SK-N-MC (cell line): Measurements from ENCODE around the gene RUNX2.

Source experiments
- DNase-seq: peaks from one replicate; pipeline ENCODE4 v3.0.0-alpha.2; 2011; ENCODE audit warnings: low read depth, low spot score
- H3K27ac ChIP-seq: fragments of 200-600 bp; sonication (generic); 2 replicates; pipeline ENCODE4 v1.5.1; 2016; ENCODE audit warnings: mixed run types
- H3K36me3 ChIP-seq: fragments of 200-600 bp; sonication (generic); 2 replicates; pipeline ENCODE4 v1.6.1; 2017; ENCODE audit warnings: antibody characterized with exemption, low read length, mixed read lengths; ENCODE audit not compliant: insufficient read depth
- H3K4me3 ChIP-seq: fragments of 200-600 bp; sonication (generic); 2 replicates; pipeline ENCODE4 v1.5.1; 2016
- H3K9ac ChIP-seq: fragments of 200-600 bp; sonication (generic); 2 replicates; pipeline ENCODE4 v1.8.0; 2017; ENCODE audit warnings: mixed run types, mixed read lengths; ENCODE audit not compliant: insufficient read length
- H3K9me3 ChIP-seq: fragments of 200-600 bp; sonication (generic); 2 replicates; pipeline ENCODE4 v1.6.1; 2017; ENCODE audit warnings: low read depth, mild to moderate bottlenecking, antibody characterized with exemption, low read length, moderate library complexity, mixed read lengths
- EZH2 ChIP-seq: fragments of 200-600 bp; sonication (generic); IDR thresholded peaks from one replicate; pipeline ENCODE4 v1.6.1; 2017; ENCODE audit warnings: antibody characterized with exemption
- FOXP2 ChIP-seq: optimal IDR thresholded peaks from 2 replicates; pipeline ENCODE3; 2011; ENCODE audit warnings: mild to moderate bottlenecking, moderate library complexity; ENCODE audit not compliant: insufficient read depth; ENCODE audit errors: extremely low read length, control extremely low read depth
- POLR2AphosphoS5 ChIP-seq: IDR thresholded peaks from 2 replicates; pipeline ENCODE4 v1.6.1; 2012; ENCODE audit warnings: mild to moderate bottlenecking, low read depth, low read length, borderline replicate concordance

RUNX2 gene

DNA sequence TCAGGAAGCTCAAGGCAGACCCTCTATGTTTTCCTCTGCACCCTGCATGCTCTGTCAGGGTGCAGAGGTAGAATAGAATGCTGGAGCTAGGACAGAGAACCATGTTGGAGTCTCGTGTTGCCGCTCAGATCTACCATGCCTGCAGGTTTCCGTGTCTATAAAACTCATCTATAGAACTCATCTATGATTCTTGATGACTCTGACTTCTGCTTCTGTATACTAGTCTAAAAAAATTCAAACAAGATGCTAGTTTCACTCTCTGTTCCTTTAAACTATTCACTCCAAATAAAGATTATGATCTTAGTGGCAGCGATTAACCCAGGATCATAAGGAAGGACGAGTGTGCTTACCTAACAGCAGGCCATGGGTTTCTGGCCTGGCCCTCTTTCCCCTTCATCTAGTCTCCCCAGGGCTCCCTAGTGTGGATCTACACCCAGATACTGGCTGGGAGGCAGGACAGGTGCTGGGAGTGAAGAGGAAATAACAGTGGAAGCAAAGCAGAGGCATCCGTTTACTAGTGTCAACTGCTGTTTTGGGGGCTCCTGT, 212.3 kb downstream of the RUNX2 start:
- TF ChIP-seq FOXP2, result no peak
- TF ChIP-seq EZH2, result no peak
- no peak for TF ChIP-seq POLR2AphosphoS5
- Histone ChIP-seq H3K9me3 (no peaks in the 10 kb centered on the region), H3K27ac (no peak overlapping the region), H3K9ac (no peak overlapping the region), H3K36me3 (no peaks in the 10 kb centered on the region), H3K4me3 (no peak overlapping the region)
- no peak for DNase-seq

DNA sequence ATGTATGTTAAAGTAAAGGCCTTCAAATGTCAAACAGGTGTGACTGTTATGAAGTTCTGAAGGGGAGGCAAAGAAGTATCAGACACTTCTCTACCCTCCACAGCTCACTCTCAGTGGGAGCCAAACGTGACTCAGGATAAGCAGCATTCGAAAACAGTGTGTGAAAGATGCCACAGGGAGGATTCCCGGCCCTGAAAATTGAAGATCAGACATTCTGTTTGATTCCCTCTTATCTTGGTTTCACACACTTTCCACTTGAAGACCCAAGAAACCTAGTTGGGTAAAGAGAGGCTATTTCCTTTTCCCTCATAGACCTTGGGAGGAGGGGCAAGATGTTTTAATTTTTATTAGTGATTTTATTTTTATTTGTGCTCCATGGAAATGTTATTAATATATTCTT, 213.8 kb downstream of the RUNX2 start:
- Histone ChIP-seq H3K36me3 (no peaks in the 10 kb centered on the region), H3K9me3 (no peaks in the 10 kb centered on the region), H3K27ac (no peak overlapping the region), H3K4me3 (no peak overlapping the region), H3K9ac (no peak overlapping the region)
- TF ChIP-seq EZH2, result no peak
- no peak for TF ChIP-seq POLR2AphosphoS5
- no peak for TF ChIP-seq FOXP2
- DNase-seq, result no peak

DNA sequence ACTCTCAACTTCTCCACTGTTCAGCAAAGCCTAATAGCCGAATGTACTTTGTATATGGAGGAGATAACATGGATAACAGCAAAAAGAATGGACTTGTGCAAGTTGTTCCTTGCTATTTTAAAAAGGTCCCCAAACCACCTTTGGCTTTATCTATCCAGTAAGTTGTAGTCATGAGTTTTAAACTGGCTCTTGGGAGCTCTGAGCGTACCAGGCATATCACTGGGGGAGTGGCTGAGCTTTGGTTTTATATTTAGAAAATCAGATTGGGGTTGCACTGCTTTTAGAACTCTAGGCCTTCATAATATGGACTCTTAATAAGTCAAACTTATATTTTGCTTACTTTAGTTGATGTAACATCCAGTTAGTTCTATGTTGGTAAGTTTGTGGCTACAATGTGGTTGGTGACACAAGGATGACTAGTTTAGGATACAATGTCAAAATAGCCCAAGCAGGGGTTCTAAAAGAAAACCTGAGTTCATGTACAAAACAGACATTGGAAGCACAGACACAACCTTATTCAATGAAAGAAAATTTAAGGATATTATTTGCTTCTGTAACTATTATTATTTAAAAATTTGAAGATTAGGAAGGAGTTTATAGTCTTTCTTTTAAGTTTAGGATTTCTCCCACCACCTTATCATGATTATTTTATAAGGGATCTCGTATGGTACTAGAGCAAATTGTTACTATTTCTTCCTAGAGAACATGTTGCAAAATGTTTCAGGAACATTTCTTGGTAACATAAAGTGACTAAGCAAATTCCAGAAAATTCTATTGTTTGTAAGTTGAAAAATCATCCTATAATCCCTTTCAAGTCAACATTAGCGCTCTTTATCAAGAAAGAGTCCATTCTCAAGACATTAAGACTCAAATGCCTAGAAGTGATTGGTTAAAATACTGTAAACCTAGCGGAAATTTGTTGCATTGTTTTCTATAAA, 215.4 kb downstream of the RUNX2 start:
- no peak overlapping the region for H3K9ac ChIP-seq
- no peaks in the 10 kb centered on the region for H3K36me3 ChIP-seq
- H3K4me3 ChIP-seq, result no peak overlapping the region
- H3K27ac ChIP-seq, result no peak overlapping the region
- DNase-seq, result no peak
- no peaks in the 10 kb centered on the region for H3K9me3 ChIP-seq
- TF ChIP-seq EZH2 (no peak), FOXP2 (no peak), POLR2AphosphoS5 (no peak)

DNA sequence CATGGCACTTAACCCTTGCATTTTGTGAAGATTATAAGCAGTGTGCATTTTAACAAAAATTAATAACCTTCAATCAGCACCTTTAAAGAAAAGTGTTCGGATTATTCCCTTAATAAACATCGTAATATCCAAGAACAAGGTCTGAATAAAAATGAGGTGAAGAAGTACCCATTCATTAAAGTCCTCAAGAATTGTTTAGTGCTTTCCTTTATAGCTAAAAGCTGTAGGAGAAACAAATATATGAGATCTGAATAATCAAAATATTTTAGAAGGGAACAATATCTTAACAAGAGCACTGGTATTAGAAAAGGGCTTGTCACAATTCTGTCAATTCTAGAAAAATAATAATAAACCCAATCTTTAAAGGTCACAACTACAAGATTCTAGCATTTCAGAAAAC, 217.3 kb downstream of the RUNX2 start:
- no peak for DNase-seq
- Histone ChIP-seq H3K9ac (no peak overlapping the region), H3K27ac (no peak overlapping the region), H3K9me3 (no peaks in the 10 kb centered on the region), H3K36me3 (no peaks in the 10 kb centered on the region), H3K4me3 (no peak overlapping the region)
- TF ChIP-seq EZH2 (no peak), FOXP2 (no peak), POLR2AphosphoS5 (no peak)

DNA sequence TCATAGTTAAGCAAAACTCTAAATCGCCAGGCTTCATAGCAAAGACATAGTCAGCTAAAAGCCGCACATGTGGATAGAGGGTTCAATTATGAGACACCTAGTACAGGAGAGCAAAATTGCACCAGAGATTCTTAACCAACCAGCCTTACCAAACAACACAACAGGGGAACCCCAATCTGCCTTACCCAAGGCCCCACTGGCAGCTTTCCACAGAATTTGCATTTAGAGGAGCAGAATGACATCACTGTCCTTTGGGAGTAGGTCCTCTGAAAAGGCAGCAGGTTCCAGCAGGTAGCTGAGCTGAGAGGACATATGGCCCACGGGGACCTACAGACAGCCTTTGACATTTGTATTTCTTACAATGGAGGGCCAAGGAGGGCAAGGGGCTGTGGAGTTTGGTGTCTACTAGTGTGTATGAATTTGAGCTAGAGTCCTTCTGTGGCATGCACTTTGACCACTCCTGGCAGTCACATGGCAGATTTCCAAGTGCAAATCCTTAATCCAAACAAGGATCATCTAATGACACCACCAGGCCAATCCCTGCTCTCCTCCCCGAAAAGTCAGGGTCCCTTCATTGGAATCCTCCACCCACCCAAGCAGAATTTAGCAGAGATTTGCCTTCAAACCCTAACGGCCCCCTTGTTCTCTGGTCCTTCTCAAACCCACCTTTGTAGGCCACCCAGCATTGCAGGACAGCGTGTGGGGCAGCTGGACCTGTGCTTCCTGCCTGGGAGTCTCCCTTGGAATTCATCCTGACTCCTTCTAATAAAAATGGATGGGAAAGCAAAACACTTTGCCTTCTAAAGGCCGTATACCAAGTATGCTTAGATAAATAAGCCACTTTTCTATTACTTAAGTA, 220.8 kb downstream of the RUNX2 start:
- H3K36me3 ChIP-seq, result no peaks in the 10 kb centered on the region
- DNase-seq, result no peak
- no peaks in the 10 kb centered on the region for H3K9me3 ChIP-seq
- no peak for TF ChIP-seq FOXP2
- no peak for TF ChIP-seq EZH2
- TF ChIP-seq POLR2AphosphoS5, result no peak
- H3K9ac ChIP-seq, result no peak overlapping the region
- H3K4me3 ChIP-seq, result no peak overlapping the region
- no peak overlapping the region for H3K27ac ChIP-seq

DNA sequence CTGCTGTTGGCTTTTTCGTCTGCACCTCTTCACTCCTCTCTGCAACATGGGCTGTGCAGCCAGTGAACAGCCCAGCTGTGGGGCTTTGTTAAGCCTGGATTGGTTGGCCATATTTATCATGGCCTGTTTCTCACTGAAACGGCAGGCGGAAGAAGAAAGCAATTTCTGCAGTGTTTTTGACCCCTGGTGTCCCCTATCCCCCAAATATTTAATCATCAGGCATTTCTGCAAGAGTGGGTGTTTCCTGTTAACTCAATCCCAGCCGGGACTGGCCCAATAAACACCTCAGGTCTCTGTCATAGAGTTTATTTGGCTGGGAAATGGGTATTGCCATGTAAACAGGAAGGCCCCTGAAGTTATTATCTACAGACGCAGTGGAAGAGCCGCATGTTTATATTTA, 224.4 kb downstream of the RUNX2 start:
- no peaks in the 10 kb centered on the region for H3K9me3 ChIP-seq
- TF ChIP-seq POLR2AphosphoS5, result no peak
- no peak for TF ChIP-seq FOXP2
- TF ChIP-seq EZH2, result no peak
- H3K36me3 ChIP-seq, result no peaks in the 10 kb centered on the region
- no peak overlapping the region for H3K9ac ChIP-seq
- H3K27ac ChIP-seq, result no peak overlapping the region
- DNase-seq, result no peak
- no peak overlapping the region for H3K4me3 ChIP-seq

DNA sequence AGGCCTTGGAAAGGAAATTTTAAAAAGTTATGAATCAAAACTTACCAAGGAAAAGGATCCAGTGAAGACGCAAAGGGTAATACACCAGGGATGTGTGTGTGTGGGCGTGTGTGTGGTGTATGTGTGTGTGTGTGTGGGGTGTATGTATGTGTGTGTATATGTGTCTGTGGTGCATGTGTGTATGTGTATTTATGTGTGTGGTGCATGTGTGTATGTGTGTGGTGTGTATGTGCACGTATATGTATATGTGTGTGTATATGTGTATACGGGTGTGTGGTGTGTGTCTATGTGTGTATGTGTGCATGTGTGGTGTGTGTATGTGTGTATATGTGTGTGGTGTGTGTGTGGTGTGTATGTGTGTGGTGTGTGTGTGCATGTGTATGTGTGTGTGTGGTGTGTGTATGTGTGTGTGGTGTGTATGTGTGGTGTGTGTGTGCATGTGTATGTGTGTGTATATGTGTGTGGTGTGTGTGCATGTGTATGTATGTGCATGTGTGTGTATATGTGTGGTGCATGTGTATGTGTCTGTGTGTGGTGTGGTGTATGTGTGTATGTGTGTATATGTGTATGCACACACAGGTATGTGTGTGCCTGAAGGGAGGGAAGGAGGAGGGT, 225.7 kb downstream of the RUNX2 start:
- Histone ChIP-seq H3K4me3 (no peak overlapping the region), H3K36me3 (no peaks in the 10 kb centered on the region), H3K9me3 (no peaks in the 10 kb centered on the region), H3K9ac (no peak overlapping the region), H3K27ac (no peak overlapping the region)
- no peak for DNase-seq
- no peak for TF ChIP-seq POLR2AphosphoS5
- TF ChIP-seq FOXP2, result no peak
- TF ChIP-seq EZH2, result no peak
